Panc1 (cell line): ENCODE data around the gene IRS1.

ENCODE experiments used
- POLR2AphosphoS5 ChIP-seq: IDR thresholded peaks from 2 replicates; pipeline ENCODE4 v1.6.1; 2012; ENCODE audit warnings: mild to moderate bottlenecking, low read depth, low read length, moderate library complexity
- SIN3A ChIP-seq: IDR thresholded peaks from 2 replicates; pipeline ENCODE4 v1.6.1; 2012; ENCODE audit warnings: low read depth, mild to moderate bottlenecking, low read length, moderate library complexity, borderline replicate concordance; ENCODE audit not compliant: insufficient read depth
- TF ChIP-seq, protein P1 (sequence below): fragments of 450-650 bp; IDR thresholded peaks from 2 replicates; pipeline ENCODE4 v1.5.1; 2017; ENCODE audit warnings: mild to moderate bottlenecking

DNA sequence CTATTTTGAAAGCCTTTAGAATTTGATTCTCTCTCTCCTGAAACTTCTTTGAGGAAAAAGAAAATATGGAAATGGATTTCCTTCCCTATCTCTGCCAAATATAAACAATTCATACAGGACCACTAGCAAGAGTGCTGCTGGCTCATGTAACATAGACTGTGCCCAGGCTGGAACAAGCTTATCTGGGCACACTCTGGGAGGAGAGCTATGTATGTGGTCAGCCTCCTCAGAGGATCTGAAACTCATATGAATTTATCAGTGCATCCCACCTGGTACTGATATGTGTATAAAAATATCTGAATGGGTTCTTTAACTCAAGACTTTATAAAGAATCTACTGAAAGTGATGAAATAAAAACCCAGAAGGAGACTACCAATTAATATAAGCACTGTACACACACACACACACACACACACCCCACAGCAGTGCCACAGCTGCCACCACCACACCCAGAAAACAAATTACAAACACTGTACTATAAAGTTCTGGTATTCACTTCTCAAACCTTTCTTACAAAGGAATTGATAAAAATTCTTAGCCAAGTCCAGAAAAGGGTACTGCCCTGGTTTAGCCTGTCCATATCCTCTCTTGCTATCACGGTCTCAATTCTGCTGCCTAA is 115.6 kb downstream of the IRS1 start:
- TF ChIP-seq, protein P1, sequence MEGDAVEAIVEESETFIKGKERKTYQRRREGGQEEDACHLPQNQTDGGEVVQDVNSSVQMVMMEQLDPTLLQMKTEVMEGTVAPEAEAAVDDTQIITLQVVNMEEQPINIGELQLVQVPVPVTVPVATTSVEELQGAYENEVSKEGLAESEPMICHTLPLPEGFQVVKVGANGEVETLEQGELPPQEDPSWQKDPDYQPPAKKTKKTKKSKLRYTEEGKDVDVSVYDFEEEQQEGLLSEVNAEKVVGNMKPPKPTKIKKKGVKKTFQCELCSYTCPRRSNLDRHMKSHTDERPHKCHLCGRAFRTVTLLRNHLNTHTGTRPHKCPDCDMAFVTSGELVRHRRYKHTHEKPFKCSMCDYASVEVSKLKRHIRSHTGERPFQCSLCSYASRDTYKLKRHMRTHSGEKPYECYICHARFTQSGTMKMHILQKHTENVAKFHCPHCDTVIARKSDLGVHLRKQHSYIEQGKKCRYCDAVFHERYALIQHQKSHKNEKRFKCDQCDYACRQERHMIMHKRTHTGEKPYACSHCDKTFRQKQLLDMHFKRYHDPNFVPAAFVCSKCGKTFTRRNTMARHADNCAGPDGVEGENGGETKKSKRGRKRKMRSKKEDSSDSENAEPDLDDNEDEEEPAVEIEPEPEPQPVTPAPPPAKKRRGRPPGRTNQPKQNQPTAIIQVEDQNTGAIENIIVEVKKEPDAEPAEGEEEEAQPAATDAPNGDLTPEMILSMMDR: no peak
- TF ChIP-seq POLR2AphosphoS5 (no peak), SIN3A (no peak)
